Measurements from ENCODE around the gene PCSK6. TPM values are rescaled to one million over a fixed set of nuclear protein-coding genes. Genes with fewer than 3 reads are reported as not detected.

The PCSK6 gene
- total RNA-seq, 2 donors from 2014 or later, result 29.9 to 39.5 TPM

DNA sequence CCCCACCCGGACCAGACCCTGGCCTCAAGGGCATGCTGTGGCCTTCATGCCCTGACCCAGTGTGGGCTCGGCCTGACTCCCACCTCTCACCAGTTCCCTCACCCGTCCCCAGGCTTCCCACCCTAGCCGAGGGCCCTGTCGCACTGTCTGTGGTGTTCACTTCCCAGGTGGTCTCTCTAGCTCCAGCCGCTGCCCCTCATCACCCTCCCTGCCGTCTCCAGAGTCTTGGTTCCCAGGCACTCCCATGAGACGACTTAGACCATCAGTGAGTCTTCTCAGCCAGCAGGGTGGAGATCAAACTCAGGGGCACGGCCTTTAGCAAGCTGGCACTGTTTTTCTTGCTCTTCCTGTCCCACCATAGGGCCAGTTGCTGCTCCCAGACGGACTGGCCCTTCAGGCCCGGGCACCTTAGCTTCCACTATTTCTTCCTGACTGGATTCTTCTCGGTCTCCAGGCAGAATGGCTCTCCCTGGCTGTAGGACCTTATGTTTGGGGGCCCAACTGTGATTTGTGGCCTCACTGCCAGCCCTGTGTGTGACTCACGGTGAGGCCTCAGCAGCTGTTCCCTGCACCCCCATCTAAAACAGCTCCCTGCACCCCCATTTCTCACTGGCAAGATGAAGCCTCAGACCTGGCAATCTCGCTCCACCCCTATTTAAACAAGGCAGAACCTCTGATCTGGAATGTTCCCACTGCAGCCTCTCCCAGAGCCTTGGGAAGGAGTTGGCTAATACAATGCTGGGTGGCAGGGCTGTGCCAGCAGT, 9.4 kb upstream of the PCSK6 start:
- Histone ChIP-seq H3K27me3 (peaks cover 5% of the 10 kb centered on the region), H3K4me1 (no peaks in the 10 kb centered on the region), H3K27ac (peak overlapping the region; percentile 1), H3K4me3 (no peak overlapping the region), H3K9me3 (no peaks in the 10 kb centered on the region), H3K9ac (ENCODE audit: low read depth in 2 of 2, low read length in 2 of 2) (no peak overlapping the region), H3K36me3 (no peaks in the 10 kb centered on the region)
- DNase-seq, result no peak
- intact Hi-C loops (cut with DNase I), result no loop called here
- TF ChIP-seq CTCF (IDR thresholded peaks at IDR 0.05), result no peak

DNA sequence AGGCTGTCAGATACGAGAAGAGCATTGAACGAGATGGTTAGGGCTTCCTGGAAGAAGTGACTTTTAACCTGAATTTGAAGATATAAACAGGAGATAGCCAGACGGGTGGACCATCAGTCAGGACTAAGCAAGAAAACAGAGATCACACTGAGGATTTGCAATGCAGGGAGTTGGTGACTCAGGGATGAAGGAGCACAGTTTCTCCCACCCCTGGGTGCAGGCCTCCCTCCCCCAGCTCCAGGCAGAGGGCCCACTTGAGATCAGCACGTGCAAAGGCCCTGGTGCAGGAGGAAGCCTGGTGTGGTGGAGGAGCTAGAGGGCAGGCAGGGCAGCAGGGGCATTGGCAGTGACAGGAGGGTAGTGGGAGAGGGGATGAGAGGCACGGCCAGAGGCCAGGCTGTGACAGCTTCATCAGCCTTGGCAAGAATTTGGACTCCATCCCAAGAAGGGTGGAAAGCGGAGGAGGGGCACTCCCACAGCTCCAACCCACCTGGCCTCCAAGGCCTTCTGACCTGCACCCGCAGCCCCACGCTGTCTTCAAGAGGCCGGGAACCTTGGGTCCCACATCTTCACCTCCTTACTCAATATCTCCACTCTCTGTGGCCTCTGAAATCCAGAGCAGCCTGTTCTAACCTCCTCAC, 8.7 kb upstream of the PCSK6 start:
- no peak for DNase-seq

DNA sequence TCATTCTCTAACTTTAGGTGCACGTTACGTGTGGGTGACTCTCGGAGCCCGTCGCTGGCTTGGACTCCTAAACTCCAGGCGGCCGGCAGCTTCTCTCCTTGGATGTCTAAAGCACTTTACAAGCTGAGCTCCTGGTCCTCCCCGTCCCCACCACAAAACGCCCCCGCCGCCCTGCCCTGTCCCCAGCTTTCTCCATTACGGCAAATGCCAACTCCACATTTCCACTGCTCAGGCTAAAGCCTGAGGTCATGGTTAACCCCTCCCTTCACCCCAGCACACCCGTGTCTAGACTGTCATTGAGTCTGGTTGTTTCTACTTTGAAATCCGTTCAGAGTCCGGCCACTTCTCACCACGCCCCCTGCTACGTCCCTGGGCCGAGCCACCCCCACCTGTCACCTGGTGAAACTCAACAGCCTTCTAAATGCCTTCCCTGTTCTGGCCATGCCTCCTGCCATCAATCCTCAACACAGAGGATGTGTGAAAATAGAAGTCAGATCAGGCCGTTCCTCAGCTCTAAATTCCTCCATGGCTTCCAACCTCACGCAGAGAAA, 8.1 kb upstream of the PCSK6 start:
- Histone ChIP-seq H3K4me1 (no peaks in the 10 kb centered on the region), H3K4me3 (peak overlapping the region; percentile 23), H3K9ac (ENCODE audit: low read depth in 2 of 2, low read length in 2 of 2) (peak overlapping the region in 1 of 2 donors; percentile 56), H3K27me3 (peaks cover 5% of the 10 kb centered on the region), H3K36me3 (no peaks in the 10 kb centered on the region), H3K9me3 (no peaks in the 10 kb centered on the region), H3K27ac (peak overlapping the region; percentile 32)
- intact Hi-C loops (cut with DNase I), result no loop called here
- DNase-seq, result peak; percentile 53
- TF ChIP-seq CTCF (IDR thresholded peaks at IDR 0.05), result no peak

More for the DNA sequence above, 8.7 kb upstream of the PCSK6 start:
- intact Hi-C loops (cut with DNase I), result no loop called here
- Histone ChIP-seq H3K9me3 (no peaks in the 10 kb centered on the region), H3K27ac (peak overlapping the region; percentile 1), H3K4me1 (no peaks in the 10 kb centered on the region), H3K27me3 (peaks cover 5% of the 10 kb centered on the region), H3K9ac (ENCODE audit: low read depth in 2 of 2, low read length in 2 of 2) (no peak overlapping the region), H3K36me3 (no peaks in the 10 kb centered on the region), H3K4me3 (no peak overlapping the region)
- no peak for TF ChIP-seq CTCF (IDR thresholded peaks at IDR 0.05)

GRCh38 chr15:101497017-101497416, 7.5 kb upstream of the PCSK6 start:
- intact Hi-C loops (cut with DNase I), result no loop called here

More at GRCh38 chr15:101497017-101497416, 7.5 kb upstream of the PCSK6 start:
- H3K27me3 ChIP-seq, result peaks cover 5% of the 10 kb centered on the region
- DNase-seq, result no peak
- no peaks in the 10 kb centered on the region for H3K36me3 ChIP-seq
- H3K4me3 ChIP-seq, result peak overlapping the region; percentile 23
- no peak for TF ChIP-seq CTCF (IDR thresholded peaks at IDR 0.05)
- peak overlapping the region; percentile 52 to 56 for H3K9ac ChIP-seq (ENCODE audit: low read depth in 2 of 2, low read length in 2 of 2)
- peak overlapping the region; percentile 32 for H3K27ac ChIP-seq
- no peaks in the 10 kb centered on the region for H3K4me1 ChIP-seq
- no peaks in the 10 kb centered on the region for H3K9me3 ChIP-seq
